ENCODE results near the gene SLC12A5.

The SLC12A5 gene

GRCh38 chr20:46030284-46031013, 1.4 kb downstream of the SLC12A5 start:
- no peak for DNase-seq

DNA sequence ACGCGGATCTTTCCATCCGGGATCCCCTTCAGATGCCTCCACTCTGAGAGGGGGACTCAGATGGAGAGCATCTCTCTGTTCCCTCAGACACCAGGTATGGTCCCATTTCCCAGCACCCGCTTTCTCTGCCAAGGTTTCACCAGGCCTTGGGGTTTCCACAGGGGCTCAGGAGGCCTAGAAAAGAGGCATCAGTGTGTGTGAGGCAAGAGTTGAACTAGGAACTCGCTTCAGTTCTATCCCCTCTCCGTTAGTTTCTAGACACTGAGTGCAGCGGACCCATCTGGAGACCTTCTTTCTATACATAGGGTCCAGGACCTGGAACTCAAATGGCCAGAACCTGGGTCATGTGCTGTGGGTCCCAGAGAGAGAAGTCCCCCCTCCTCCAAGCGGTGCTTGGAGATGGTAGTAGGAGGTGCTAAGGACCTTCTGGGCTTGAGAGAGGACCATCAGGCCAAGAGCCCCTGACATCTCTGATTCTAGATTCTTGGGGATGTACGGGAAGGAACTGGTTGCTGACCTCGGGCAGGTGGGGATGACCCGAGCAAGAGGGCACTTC, 2.1 kb downstream of the SLC12A5 start:
- no peak for DNase-seq

- DNase-seq: peak; percentile 20
These were observed 2.8 kb downstream of the SLC12A5 start for GRCh38 chr20:46031701-46032254.

DNA sequence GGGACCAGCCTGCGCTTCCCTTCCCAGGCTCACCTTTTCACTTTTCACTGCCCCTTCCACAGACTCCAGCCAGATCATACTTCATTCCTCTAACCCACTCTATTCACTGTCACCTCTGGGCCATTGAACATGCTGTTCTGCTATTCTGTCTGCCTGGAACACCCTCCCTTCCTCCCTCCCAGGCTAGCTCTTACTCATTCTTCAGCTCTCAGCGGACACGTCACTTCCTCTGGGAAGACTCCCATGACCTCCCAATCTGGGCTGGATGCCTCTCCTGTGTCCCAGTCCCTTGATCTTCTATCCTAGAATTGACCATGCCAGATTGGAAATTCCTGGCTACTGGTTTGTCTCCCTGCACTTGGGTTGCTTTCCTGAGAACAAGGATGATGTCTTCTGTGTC, 5.0 kb downstream of the SLC12A5 start:
- DNase-seq: no peak

- no peak for DNase-seq
These were observed 6.2 kb downstream of the SLC12A5 start for GRCh38 chr20:46035253-46035652.

GRCh38 chr20:46035713-46036112, 6.7 kb downstream of the SLC12A5 start:
- peak; percentile 9 for DNase-seq

DNA sequence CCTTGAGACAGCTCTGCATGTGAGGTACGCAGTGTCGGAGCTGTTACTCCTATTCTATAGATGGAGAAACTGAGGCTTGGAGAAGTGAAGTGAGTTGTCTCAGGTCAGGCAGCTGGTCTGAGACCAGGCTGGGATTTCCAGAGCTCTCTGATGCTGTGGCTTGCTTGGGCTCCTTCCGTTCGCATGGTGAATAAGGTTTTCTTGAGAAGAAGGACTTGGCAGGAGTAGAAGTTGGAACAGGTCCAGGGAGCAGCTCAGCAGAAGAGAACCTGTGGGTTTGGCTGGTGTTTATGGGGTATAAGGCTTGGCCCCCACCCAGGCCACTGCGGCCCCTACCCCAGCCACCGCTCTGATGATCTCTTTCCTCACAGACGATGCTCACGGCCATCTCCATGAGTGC, 7.4 kb downstream of the SLC12A5 start:
- peak; percentile 61 for DNase-seq

DNA sequence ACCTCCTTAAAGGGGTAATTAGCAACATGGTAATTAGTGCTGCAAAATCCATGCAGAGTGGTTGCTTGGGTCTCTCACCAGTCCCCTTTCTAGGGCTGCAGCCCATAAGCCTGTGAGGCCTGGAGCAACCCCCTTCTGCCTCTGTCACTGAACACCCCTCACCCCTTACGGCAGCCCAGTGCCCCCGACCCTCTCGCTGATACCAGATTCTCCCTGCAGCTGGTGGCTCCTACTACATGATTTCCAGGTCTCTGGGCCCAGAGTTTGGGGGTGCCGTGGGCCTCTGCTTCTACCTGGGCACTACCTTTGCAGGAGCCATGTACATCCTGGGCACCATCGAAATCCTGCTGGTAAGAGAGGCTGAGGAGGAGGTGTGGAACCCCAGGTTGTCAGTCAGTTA, 8.0 kb downstream of the SLC12A5 start:
- DNase-seq: no peak

DNA sequence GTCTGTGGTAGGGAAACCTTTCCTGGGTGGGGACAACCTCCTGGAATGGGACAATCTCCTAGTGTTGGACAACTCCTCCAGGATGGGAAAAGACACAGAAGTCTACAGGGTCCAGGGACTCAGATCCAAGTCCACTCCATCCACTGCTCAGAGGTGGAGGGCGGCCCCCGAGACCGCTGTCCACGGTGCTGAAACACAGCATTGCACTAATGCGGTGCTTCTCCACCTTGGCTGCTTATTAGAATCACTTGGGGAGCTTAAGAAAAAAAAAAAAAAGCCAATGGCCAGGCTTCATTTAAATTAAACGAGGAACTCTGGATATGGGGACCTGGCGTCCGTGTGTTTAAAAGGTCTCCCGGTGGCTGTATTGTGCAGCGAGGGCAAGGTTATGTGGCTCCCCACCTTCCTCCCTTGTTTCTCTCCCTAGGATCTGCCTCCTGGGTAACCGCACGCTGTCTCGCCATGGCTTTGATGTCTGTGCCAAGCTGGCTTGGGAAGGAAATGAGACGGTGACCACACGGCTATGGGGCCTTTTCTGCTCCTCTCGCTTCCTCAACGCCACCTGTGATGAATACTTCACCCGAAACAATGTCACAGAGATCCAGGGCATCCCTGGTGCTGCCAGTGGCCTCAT, 12.0 kb downstream of the SLC12A5 start:
- DNase-seq: no peak

- no peak for DNase-seq
These were observed 14.5 kb downstream of the SLC12A5 start for GRCh38 chr20:46043556-46043955.

DNA sequence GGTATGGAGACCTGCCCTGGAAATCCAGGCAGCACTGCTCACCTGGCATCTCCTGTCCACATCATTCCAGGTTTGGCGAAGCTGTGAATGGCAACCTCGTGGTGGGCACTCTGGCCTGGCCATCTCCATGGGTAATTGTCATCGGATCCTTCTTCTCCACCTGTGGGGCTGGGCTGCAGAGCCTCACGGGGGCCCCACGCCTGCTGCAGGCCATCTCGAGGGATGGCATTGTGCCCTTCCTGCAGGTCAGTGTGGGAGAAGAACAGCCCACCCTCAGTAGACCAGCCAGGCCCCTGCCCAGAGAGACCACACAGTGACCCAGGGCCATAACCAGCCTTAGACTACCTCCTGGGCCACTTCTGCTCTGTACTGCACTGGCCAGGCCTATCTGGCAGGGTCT, 15.9 kb downstream of the SLC12A5 start:
- no peak for DNase-seq

DNA sequence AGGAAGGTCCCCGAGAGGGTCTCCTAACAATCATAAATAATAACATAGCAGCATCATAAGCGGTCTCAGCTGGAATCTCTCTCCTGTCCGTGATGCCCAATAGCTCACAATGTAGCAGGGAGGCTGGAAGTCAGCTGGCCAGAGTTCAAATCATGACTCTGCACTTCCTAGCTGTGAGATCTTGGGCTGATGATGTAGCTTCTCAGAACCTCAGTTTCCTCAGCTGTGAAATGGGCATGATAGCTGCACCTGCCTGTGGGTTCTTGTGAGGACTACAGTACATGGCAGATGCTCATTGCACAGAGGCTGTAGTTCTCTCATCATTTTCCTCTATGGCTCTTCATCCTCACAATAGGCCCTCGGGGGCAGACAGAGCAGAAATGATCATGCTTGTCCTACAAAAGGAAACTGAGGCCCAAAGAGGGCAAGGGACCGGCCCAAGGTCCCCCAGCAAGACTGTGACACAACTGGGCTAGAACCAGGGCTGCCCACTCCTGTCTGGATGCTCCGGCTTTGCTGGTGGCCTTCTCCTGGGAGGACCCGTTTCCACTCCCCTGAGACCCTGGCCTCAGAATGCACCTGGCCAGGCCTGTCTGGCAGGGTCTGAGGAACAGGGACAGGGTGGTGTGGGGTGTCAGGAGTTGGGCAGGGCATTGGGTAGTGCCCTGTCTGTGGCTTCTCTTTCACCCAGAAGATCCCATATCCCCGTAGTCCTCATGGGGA, 17.7 kb downstream of the SLC12A5 start:
- no peak for DNase-seq

DNA sequence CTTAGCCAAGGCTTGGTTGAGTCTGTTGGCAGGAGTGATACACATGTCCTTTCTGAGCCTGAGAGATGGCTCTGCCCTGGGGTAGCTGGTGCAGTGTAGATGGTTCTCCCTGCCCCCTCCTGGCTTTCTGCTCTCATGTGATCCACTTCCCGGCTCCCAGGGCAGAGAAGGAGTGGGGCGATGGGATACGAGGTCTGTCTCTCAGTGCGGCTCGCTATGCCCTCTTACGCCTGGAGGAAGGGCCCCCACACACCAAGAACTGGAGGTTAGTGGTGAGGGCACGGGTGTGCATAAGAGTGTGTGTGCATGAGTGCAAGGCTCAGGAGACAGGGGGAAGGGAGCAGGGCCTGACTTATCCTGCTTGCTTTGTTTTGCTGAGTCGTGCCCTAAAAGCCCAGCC, 18.8 kb downstream of the SLC12A5 start:
- no peak for DNase-seq

GRCh38 chr20:46049190-46049589, 20.2 kb downstream of the SLC12A5 start:
- DNase-seq: no peak

GRCh38 chr20:46049815-46050214, 20.8 kb downstream of the SLC12A5 start:
- DNase-seq: no peak

- DNase-seq: no peak
These were observed 21.4 kb downstream of the SLC12A5 start for GRCh38 chr20:46050444-46050843.

GRCh38 chr20:46050885-46051284, 21.9 kb downstream of the SLC12A5 start:
- no peak for DNase-seq

- peak; percentile 49 for DNase-seq
These were observed 22.7 kb downstream of the SLC12A5 start for GRCh38 chr20:46051556-46052308.

DNA sequence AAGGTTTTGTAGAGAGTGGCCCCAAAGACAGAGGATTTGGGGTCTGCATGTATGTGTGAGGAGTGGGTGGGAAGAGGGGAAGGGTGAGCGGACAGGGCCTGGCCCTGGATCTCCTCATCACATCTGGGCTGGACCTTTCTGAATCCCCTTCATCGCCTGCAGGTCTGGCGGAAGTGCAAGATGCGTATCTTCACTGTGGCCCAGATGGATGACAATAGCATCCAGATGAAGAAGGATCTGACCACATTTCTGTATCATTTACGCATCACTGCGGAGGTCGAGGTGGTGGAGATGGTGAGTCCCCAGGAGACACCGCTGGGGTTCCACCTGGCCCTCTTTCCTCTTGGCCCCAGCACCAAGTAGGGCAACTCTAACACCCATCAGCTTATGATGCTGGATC, 24.4 kb downstream of the SLC12A5 start:
- no peak for DNase-seq

GRCh38 chr20:46054606-46055005, 25.6 kb downstream of the SLC12A5 start:
- no peak for DNase-seq

- no peak for DNase-seq
These were observed 26.3 kb downstream of the SLC12A5 start for GRCh38 chr20:46055269-46055668.

DNA sequence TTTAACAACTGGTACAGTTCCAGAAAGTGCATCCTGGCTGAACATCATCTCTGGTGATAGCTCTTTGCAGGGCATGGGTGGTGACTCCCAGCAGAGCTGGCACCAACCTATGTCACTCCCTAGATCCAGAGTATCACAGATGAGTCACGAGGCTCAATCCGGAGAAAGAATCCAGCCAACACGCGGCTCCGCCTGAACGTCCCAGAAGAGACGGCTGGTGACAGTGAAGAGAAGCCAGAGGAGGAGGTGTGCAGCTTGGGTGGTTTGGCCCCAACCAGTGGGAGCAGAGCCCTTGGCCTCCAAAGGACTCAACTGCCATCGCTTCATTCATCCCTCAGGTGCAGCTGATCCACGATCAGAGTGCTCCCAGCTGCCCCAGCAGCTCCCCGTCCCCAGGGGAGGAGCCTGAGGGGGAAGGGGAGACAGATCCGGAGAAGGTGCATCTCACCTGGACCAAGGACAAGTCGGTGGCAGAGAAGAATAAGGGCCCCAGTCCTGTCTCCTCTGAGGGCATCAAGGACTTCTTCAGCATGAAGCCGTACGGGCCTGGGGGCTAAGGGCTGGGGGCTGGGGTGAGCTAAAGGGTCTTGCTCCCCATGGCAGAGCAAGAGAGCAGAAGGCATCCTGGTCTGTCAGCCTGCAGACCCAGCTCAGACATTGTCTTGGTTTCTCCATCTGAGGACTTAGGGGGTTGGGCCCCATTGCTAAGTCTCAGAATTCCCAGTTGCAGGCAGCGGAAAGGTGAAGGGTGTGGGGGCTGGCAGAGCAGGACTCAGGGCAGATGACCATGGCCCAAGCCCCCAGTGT, 27.2 kb downstream of the SLC12A5 start:
- DNase-seq: no peak

Measured in DMS79 treated with DMSO at 0.1 percent for 48 hours (cell line).